Dedifferentiated amniotic fluid mesenchymal stem cell (primary cell): ENCODE data around the gene ERVV-1.
"Not testable (repeated sequence)": the region's sequence is repeated elsewhere in the genome, so short reads cannot be mapped to it uniquely, and the experiment has no call there.

Experiments
- DNase-seq: peaks from one replicate; pipeline ENCODE4 v3.0.0-alpha.2; 2016; ENCODE audit errors: extremely low spot score

ERVV-1 gene, protein sequence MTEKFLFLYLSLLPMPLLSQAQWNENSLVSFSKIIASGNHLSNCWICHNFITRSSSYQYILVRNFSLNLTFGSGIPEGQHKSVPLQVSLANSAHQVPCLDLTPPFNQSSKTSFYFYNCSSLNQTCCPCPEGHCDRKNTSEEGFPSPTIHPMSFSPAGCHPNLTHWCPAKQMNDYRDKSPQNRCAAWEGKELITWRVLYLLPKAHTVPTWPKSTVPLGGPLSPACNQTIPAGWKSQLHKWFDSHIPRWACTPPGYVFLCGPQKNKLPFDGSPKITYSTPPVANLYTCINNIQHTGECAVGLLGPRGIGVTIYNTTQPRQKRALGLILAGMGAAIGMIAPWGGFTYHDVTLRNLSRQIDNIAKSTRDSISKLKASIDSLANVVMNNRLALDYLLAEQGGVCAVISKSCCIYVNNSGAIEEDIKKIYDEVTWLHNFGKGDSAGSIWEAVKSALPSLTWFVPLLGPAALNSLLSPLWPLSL

DNA sequence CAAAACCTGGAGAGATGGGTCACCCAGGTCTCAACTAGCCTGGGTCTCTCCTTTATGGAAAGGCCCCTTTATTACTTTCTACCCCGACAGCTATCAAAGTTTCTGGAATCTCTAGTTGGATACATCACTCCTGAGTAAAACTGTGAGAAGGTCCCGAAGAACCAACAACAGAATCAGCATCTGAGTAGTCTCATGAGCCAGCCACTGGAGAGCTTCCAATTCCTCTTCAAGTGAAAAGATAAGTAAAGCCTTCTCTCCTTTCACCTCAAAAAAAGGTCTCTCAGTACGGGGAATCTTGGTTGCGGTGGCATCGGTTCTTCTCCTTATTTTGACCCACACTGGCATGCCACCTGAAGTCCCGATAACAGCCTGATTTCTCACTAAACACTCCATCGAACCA is at the start of gene ERVV-1:
TSS of gene ERVV-1 (plus strand) at position 301 of the 400 bp plus-strand sequence. CDS start 170 bp downstream, outside the sequence.
- DNase-seq, result no peak

DNA sequence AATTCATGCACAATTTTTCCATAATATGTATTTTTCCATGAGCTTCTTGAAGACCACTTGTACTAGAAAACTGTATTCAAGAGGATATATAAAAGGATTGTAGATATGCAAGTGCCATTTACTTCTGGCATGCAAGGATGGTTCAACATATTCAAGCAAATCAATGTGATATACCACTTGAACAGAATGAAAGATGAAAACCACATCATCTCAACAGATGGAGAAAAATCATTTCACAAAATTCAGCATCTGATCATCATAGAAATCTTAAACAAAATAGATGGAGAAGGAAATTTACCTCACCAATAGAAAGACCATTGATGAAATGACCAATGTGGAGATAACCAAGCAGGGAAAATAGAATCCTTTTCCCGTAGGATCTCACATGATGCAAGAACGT is 45.9 kb upstream of the ERVV-1 start:
- DNase-seq, result no peak

DNA sequence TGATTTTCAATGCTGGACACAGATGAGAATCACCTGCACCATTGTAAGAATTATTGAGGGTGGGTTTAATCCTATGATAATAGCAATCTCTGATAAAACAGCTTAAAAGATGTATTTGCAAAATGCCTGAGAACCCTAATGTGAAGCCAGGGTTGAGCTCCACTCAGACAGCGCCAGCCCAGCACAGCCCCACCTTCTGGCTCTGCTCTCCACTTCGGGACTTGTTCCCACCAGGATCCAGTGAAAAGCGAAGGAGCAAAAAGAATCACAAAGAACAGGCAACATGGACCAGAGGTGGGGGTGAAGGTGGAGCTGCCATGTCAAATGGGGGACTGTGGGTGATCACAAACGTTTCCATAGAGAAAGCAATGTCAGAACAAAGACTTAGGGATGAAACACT is 32.4 kb upstream of the ERVV-1 start:
- no peak for DNase-seq

DNA sequence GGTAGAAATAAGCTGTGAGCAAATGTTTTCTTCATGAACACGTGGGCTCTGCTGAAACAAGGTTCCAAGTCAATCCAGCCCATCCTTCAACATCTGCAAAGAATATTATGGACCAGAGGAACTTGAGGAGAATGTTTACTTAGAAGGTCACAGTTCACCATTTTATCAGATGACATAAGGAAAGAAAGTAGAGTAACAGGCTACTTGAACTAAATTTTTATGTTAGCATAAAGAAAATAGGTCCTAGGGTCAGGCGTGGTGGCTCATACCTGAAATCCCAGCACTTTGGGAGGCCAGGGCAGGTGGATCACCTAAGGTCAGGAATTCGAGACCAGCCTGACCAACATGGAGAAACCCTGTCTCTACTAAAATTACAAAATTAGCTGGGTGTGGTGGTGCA is 30.6 kb upstream of the ERVV-1 start:
- DNase-seq, result not testable (repeated sequence)

DNA sequence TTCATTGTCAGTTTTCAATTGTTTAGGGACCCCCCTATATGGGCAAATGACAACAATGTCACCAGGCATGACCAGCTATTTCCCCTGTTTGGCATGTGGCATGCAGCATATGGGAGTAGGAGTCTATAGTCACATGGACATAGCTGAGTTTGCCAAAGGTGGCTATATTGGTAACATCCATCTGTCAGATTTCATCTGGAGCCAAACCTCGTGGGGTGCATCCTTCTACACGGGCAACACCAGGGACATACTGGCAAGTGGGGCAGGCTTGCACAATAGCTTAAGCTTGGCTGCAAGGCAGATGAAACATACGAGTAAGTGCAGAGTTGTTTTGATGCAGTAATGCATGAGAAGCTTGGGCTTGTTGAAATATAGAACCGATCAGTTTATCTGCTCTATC is 26.5 kb upstream of the ERVV-1 start:
- DNase-seq, result no peak

DNA sequence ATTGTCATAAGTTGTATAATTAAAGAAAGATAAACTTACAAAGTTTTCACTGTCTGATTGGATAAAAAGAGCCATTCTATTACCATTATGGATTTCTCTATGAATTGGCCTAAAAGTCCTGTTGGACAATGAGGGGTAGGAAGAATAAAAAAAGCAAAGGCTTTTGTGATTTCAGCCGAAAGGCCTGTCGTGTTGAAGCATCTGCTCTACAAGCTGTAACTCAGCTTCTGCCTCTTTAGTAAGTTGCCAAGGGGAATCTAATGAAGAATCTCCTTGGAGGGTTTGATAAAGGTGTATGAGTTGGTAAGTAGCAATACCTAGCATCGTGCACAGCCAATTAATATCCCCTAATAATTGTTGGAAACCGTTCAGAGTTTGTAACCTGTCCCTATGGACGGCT is 25.2 kb upstream of the ERVV-1 start:
- no peak for DNase-seq

DNA sequence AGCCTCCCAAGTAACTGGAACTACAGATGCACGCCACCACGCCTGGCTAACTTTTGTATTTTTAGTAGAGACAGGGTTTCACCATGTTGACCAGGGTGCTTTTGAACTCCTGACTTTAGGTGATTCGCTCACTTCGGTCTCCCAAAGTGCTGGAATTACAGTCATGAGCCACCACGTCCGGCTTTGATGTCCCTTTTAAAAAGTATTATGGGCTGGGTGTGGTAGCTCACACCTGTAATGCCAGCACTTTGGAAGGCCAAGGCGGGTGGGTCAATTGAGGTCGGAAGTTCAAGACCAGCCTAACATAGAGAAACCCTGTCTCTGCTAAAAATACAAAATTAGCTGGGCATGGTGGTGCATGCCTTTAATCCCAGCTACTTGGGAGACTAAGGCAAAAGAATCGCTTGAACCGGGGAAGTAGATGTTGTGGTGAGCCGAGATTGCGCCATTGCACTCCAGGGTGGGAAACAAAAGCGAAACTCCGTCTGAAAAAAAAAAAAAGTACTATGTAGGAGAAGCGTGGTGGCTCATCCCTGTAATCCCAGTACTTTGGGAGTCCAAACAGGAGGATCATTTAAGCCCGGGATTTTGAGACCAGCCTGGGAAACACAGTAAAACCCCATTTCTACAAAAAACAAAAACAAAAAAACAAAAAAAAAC is 22.8 kb upstream of the ERVV-1 start:
- DNase-seq, result no peak

DNA sequence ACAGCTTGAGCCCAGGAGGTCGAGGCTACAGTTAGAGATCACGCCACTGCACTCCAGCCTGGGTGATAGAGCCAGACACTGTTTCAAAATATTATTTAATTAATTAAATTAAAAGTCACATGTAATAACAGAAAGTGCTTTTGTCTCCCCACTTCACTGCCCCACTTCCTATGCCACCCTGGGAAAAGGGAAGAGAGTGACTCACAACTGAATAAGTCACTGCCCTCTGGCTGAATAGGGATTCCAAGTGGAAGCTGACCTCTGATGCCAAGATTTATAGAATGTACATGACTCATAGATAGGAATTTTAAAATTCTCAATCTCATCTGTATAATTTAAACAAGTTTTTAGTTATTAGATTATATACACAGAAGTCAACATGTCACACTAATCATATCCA is 22.2 kb upstream of the ERVV-1 start:
- peak; percentile 46 for DNase-seq

DNA sequence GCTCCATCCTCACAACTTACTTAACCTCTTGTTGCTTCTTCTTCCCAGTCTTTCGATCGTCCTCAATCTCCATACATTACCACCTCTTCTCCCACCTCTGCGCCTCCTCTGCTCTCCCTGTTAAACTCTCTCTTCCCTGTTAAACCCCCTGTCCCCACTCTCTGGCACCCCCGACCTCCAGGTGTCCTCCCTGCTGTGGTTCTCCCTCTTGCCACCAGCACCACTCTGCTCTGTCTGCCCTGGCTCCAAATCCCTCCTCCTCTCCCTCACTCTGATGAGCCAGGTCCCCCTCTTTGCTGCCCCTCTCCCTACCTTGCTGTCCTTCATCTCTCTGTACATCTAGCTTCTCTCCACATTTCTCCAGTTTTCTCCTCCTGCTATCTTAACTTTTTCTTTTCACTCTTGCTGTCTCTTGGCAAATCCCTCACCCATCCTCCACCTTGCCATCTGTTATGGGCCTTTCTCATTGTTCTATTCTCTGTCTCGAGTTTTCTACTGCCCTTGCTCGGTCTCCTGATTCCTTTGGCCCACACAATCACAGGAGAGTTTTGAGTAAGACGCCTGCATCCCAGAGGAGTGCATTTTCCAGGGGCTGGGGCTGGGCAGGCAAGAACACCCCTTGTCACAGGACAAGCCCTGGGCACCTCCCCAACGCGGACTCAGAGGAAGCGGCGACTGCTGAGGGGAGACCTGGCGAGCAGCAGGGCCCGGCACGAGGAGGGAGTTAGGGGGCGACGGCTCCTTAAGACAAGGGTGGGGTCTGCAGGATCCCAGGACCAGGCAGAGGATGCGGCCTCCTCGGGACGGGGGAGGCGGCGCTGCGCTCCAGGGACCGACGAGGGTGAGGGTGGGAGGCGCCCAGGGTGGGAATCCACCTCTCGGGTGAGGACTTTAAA is 21.4 kb upstream of the ERVV-1 start:
- DNase-seq, result no peak

DNA sequence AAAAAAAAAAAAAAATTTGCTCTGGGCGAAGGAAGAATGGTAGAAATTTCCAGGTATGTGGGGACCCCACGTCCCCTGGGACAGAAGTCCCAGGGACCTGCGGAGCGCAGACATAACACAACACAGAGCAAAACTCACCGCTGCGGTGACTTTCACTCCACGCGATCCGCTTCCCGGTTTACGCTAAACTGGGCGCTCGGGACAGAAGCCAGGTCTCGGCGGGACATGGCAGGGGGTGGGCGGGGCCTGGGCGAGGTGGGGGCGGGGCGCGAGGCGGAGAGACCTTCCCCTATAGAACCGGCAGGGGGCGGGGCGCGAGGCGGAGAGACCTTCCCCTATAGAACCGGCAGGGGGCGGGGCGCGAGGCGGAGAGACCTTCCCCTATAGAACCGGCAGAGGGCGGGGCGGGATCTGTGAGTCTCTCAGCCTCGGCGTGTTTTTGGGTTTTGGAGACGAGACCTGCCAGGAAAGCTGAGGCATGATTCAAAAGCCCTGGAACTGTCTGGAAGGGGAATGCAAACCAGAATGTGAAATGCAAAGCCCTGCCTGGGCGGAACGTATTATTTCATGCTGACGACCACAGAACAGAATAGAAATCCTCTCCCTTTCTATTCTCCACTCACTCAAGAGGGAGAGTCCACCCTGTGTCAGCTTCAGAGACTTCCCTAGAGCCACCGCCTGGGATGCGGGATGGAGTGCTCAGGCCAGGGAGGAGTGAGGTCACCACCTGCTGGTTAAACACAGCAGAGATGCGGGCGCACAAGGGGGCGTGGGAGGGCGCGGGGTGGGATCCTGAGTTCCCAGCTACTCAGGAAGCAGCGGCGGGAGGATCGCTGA is 20.2 kb upstream of the ERVV-1 start:
- DNase-seq, result peak; percentile 77

DNA sequence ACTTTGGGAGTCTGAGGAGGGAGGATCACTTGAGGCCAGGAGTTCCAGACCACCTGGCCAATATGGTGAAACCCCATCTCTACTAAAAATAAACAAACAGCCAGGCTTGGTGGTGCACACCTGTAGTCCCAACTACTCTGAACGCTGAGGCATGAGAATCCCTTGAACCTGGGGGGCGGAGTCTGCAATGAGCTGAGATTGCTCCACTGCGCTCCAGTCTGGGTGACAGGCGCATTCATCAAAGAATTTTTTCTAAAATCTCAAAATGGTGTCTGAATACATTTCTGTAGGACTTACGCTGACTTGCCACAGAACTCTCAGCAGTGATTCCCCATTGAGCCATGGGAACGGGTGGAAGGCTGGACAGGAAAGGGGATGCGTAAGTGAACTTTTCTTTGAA is 18.0 kb upstream of the ERVV-1 start:
- no peak for DNase-seq

DNA sequence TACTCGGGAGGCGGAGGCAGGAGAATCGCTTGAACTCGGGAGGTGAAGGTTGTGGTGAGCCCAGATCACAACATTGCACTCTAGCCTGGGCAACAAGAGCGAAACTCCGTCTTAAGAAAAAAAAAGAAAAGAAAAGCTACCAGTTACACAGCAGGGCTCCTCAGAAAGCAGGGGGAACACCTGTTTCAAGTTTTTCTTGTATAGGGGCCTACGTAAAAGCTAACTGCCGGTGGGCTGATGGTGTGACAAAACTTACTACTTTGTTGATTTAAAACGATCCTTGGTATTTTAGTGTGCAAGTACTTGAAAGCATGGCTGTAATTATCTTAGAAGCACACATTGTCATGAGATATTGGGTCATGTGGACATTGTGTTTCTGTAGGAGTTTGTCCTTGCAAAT is 15.7 kb upstream of the ERVV-1 start:
- no peak for DNase-seq

DNA sequence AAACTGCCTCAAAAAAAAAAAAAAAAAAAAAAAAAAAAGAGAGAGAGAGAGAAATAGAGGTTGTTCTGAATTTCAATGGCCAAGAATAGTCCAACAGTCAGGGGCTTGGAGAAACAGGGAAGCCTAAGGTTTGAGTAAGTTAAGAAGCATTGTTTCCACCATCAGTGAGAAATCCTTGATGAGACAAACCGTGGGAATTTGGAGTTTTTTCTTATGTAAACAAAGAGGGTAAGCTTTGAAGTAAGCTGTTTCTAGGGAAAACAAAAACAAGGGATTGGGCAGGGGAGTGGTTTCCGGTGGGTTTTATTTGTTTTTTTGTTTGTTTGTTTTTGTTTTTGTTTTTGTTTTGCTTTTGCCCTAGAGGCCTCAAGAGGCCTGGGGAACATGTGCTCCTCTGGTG is 11.2 kb upstream of the ERVV-1 start:
- no peak for DNase-seq

DNA sequence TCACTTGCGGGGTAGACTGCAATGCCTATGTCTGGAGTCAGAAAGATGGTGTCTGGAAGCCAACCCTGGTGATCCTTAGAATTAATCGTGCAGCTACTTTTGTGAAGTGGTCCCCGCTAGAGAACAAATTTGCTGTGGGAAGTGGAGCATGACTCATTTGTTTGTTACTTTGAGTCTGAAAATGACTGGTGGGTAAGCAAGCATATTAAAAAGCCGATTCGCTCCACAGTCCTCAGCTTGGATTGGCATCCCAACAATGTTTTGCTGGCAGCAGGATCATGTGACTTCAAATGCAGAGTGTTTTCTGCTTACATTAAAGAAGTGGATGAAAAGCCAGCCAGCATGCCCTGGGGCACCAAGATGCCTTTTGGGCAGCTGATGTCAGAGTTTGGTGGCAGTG is 9.5 kb upstream of the ERVV-1 start:
- DNase-seq, result no peak

DNA sequence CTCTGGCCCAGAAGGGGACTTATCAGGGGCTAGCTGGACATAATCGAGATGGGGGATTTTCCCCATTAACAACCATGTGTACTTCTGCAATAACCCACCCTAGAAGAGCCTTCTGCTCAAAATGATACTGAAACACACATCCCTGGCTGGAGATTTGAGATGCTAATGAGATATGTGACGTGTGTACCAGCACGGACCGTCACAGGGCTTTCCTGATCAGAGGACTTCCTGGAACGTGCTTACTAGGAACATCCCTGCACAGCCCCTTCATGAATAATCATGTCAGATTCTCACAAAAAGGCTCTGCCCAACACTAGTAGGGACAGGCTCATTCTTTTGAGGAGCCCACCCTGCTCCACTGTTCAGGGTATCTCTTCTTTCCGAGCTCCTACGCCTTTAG is 6.5 kb upstream of the ERVV-1 start:
- no peak for DNase-seq

DNA sequence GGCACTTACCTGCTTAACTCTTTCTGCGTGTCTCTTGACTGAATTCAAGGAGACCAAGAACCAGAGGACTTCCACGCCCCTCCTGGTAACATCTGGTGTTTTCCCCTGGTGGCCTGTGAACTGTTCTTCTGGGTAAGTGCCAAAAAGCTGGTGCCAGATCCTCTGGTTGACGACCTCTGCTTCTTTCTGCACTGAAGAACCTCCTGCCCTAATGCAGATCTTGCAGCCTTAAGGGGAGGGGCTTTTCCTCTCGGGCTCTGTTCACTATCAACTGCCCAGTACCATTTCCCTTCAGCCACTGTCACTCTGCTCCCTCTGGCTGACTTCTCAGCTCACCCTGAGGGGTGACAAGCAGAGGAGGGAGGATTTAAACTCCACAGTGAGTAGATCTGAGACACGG is 6.1 kb upstream of the ERVV-1 start:
- no peak for DNase-seq

DNA sequence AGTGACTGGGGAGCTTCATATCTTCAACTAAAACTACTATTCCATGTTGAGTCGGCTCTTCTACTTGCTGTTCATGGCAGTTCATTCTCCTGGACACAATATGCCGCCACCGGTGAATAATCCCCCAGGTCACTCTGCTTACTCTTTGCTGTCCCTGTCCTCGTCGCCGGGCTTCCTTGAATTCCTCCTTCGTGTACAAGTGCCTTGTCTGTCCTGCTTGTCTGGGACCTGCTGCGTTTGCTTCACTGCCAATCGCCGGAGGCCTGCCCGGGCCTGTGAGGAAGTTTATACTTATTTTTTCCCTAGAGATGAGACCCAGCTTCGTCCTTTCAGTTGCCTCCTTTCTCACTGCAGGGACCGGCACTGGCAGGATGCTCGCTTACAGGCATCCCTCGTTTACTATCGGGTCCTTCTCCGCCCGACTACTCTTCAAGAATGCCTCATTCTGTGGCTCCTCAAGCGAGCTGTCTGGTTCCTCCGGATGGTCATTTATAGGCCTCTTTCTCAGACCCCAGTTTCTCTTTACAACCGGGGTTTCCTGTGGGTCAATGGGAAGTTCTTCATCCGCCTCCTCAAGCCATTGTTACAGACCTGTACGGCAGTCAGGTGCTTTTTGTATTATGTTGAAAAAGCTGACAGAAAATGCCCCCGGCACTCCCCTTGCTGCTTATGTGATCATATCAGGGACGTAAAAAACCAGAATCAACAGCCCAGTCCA is 5.5 kb upstream of the ERVV-1 start:
- DNase-seq, result no peak

DNA sequence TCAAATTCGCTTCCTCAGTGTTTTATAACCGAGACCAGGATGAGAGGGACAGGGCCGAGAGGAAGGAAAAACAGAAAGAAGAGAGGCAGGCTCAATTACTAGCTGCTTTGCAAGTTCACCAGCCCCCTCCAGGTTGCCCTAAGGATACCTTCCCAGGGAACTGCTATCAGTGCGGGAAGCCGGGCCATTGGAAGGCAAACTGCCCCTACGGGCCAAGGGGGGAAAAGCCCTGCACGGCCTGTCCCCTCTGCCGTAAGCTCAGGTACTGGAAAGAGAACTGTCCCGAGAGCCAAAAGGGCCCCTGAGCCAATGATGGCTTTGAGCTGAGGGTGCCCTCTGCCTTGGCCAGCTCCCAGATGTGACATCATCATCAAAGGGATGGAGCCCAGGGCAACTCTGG is 3.2 kb upstream of the ERVV-1 start:
- no peak for DNase-seq

DNA sequence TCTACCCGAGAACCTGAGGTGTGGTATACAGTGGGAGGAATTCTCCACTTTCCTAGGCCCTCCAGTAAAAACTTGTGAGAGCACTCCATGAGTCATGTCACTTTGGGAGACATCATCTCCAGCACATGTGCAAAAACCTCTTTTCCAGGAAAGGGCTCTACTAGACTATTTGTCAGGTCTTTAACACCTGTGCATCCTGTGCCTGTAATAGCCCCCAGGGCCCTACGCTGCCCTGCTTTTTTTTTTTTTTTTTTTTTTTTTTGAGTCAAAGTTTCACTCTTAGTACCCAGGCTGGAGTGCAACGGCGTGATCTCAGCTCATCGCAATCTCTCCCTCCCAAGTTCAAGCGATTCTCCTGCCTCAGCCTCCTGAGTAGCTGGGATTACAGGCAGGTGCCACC is 1.7 kb upstream of the ERVV-1 start:
- DNase-seq, result no peak

DNA sequence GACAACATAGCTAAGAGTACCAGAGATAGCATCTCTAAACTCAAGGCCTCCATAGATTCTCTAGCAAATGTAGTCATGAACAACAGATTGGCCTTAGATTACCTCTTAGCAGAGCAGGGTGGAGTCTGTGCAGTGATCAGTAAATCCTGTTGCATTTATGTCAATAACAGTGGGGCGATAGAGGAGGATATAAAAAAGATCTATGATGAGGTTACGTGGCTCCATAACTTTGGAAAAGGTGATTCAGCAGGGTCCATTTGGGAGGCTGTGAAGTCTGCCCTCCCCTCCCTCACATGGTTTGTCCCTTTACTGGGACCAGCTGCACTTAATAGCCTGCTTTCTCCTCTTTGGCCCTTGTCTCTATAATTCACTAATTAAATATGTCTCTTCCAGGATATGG is 1.4 kb downstream of the ERVV-1 start:
- no peak for DNase-seq

DNA sequence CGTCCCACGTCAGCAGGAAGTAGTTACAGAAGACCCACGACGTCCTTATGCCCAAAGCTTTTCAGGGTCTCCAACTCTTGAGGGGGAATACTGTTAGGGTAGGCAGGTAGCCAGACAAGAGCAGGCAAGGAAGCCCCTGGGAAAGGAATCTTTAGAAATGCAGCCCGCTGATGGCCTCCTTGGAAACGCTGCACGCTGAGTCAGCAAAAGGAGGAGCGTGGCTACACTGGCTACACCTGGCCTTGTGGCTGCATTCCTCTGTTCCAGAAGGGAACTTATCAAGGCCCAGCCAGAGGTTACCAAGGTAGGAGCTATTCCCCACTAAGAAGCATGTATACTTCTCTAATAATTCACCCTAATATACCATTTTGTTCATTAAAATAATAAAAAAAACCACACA is 2.0 kb downstream of the ERVV-1 start:
- DNase-seq, result no peak
